HG02852 (cell line): Measurements from ENCODE around the gene NNT.
"Not testable (repeated sequence)": the region's sequence is repeated elsewhere in the genome, so short reads cannot be mapped to it uniquely, and the experiment has no call there.

Experiments
- ATAC-seq: cut with Tn5 transposase; IDR thresholded peaks from one replicate; pipeline ENCODE4 v1.9.1; 2021; ENCODE audit warnings: mild to moderate bottlenecking, moderate library complexity; ENCODE audit not compliant: unreplicated experiment

The NNT gene

GRCh38 chr5:43701227-43701626, 98.2 kb downstream of the NNT start:
- no peak for ATAC-seq

- no peak for ATAC-seq
Observed at GRCh38 chr5:43702293-43702692, 99.3 kb downstream of the NNT start.

GRCh38 chr5:43702815-43703214, 99.8 kb downstream of the NNT start:
- ATAC-seq: no peak

DNA sequence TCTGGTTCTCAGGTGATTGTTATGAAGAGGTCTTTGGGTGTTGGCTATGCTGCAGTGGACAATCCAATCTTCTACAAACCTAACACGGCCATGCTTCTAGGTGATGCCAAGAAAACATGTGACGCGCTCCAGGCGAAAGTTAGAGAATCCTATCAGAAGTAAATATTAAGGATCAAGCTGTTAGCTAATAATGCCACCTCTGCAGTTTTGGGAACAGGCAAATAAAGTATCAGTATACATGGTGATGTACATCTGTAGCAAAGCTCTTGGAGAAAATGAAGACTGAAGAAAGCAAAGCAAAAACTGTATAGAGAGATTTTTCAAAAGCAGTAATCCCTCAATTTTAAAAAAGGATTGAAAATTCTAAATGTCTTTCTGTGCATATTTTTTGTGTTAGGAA, 101.3 kb downstream of the NNT start:
- ATAC-seq: no peak

- ATAC-seq: not testable (repeated sequence)
Observed at GRCh38 chr5:43706576-43706975, 103.6 kb downstream of the NNT start.

GRCh38 chr5:43711496-43711895, 108.5 kb downstream of the NNT start:
- no peak for ATAC-seq

- no peak for ATAC-seq
Observed at GRCh38 chr5:43712081-43712480, 109.1 kb downstream of the NNT start.

GRCh38 chr5:43719783-43720182, 116.8 kb downstream of the NNT start:
- ATAC-seq: not testable (repeated sequence)

GRCh38 chr5:43728581-43728980, 125.6 kb downstream of the NNT start:
- no peak for ATAC-seq

DNA sequence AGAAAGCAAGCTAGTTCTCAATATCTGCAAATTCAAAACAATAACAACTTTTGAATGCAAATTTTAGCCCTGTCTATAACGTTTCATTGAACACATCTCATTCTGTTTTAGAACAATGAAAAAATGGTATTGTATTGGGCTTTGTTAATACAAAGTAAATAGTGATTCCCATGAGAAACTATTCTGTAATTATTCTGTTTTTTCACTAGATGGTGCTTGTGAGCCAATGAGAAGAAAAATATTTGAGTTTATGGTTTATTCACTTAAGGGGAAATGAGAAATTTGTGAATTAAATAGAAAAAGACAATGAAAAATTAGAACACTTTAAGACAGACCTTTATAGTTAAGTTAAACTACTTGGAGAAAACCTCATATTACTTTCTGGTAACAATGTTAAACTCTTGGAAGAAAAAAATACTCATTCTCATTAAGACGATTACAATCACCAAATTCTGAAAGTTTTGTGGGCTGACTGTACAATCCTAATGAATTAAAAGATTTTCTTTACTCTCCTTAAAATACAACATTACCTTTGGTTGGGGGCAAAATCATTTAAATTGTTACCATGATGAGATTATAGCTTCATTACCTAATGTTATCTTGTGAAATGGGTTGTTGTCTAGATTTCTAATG, 127.0 kb downstream of the NNT start:
- no peak for ATAC-seq

- ATAC-seq: no peak
Observed at GRCh38 chr5:43730832-43731342, 127.9 kb downstream of the NNT start.

DNA sequence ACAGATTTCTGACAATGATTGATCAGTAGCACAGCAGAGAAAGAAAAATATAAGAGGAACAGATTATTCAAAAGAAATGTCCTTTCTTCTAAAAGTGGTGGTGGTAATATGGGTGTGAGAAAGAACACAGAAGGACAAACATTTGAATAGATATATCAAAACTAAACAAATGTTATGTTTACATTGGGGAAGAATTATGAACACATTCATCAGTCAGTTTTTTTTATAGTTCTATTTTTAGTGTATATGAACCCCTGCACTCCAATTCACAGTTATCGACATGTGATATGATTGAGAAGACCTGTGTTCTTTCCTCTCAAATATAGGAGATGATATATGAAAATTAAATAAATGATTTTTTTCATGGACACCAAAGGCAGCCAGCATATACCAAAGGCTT, 128.6 kb downstream of the NNT start:
- ATAC-seq: no peak

DNA sequence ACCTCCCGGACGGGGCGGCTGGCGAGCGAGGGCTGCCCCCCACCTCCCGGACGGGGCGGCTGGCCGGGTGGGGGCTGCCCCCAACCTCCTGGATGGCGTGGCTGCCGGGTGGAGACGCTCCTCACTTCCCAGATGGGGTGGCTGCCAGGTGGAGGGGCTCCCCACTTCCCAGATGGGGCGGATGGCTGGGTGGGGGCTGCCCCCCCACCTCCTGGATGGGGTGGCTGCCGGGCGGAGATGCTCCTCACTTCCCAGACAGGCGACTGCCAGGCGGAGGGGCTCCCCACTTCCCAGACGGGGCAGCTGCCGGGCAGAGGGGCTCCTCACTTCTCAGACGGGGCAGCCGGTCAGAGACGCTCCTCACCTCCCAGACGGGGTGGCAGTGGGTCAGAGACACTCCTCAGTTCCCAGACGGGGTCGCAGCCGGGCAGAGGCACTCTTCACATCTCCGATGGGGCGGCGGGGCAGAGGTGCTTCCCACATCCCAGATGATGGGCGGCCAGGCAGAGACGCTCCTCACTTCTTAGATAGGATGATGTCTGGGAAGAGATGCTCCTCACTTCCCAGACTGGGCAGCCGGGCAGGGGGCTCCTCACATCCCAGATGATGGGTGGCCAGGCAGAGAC, 143.1 kb downstream of the NNT start:
- ATAC-seq: not testable (repeated sequence)

DNA sequence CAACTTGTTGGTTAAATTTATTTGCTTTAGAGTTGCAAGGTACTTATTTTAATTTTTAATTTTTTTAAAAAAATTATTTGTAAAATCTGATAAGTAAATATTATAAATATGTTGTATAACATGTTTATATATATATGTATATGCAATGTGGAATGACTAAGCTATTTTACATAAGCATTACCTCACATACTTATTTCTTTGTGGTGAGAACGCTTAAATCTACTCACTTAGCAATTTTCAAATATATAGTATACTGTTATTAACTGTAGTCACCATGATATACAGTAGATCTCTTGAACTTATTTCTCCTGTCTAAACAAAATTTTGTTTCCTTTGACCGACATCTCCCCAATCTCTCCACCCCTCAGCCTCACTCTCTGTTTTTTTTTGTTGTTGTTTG, 147.8 kb downstream of the NNT start:
- no peak for ATAC-seq

- ATAC-seq: no peak
Observed at GRCh38 chr5:43753069-43753468, 150.1 kb downstream of the NNT start.
